GM12892 (cell line): ENCODE results near the gene RPL10.

Source experiments
- POLR2A ChIP-seq: IDR thresholded peaks from 2 replicates; pipeline ENCODE4 v1.6.1; 2011; ENCODE audit warnings: low read depth, low read length, control low read depth
- POLR2AphosphoS5 ChIP-seq: IDR thresholded peaks from 2 replicates; pipeline ENCODE4 v1.6.1; 2011; ENCODE audit warnings: low read depth, low read length, control low read depth
- TAF1 ChIP-seq: IDR thresholded peaks from 2 replicates; pipeline ENCODE4 v1.6.1; 2011; ENCODE audit warnings: low read depth, mild to moderate bottlenecking, control low read depth, low read length, borderline replicate concordance

DNA sequence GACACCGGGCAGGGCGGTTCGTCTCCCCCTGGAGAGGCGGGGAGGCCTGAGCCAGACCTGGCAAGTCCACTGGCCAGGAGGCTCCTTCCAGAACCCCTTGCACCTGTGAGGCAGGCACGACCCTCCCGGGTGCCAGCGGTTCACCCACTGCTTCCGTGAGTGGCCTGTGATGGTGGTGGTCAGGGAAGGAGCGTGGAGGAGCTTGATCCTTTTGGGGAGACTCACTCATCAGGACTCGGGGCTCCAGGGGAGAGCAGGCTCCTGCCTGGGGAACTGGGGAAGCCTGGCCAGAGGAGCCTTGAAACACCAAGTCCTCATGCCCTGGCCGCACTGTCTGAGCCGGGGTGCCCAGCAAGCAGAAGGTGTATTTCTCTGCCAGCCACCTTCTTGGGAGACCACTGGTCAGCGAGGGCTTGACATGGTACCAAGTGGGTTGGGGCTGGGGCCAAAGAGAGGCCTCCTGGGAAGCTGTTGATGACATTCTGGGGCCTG, 46.6 kb downstream of the RPL10 start:
- TF ChIP-seq POLR2AphosphoS5 (no peak), POLR2A (no peak), TAF1 (no peak)
